Stomach smooth muscle (tissue), 2 donors: Measurements from ENCODE around the gene SLC8A3.

Source experiments
- H3K27ac ChIP-seq: one replicate; pipeline ENCODE4 v1.7.0; 2013; ENCODE audit warnings: mild to moderate bottlenecking, low read length, inconsistent platforms
- H3K27me3 ChIP-seq, 2 donors: one replicate each; pipeline ENCODE4 v1.7.0; 2013; ENCODE audit warnings: low read length in 2 of 2; ENCODE audit not compliant: insufficient read depth in 2 of 2, control insufficient read depth in 1 of 2
- H3K36me3 ChIP-seq, 2 donors: one replicate each; pipeline ENCODE4 v1.7.0; 2013; ENCODE audit warnings: low read length in 2 of 2; ENCODE audit not compliant: control insufficient read depth in 2 of 2, insufficient read depth in 2 of 2
- H3K4me1 ChIP-seq: one replicate; pipeline ENCODE4 v1.7.0; 2013; ENCODE audit warnings: low read length; ENCODE audit not compliant: control insufficient read depth, insufficient read depth
- H3K4me3 ChIP-seq, 2 donors: one replicate each; pipeline ENCODE4 v1.7.0; 2013; ENCODE audit warnings: low read length in 2 of 2
- H3K9ac ChIP-seq, 2 donors: one replicate each; pipeline ENCODE4 v1.7.0; 2013; ENCODE audit warnings: low read length in 2 of 2, mild to moderate bottlenecking in 1 of 2
- H3K9me3 ChIP-seq, 2 donors: one replicate each; pipeline ENCODE4 v1.7.0; 2013; ENCODE audit warnings: low read length in 2 of 2; ENCODE audit not compliant: control insufficient read depth in 2 of 2
- donor health status: healthy.
- donor health status: Pancreatic carcinoma.

The SLC8A3 gene

GRCh38 chr14:70011708-70012107, 177.0 kb downstream of the SLC8A3 start:
- Histone ChIP-seq H3K4me3 (no peak overlapping the region), H3K4me1 (peaks cover 10% of the 10 kb centered on the region), H3K9ac (no peak overlapping the region), H3K27ac (no peak overlapping the region), H3K27me3 (no peaks in the 10 kb centered on the region), H3K36me3 (no peaks in the 10 kb centered on the region), H3K9me3 (no peaks in the 10 kb centered on the region)

- Histone ChIP-seq H3K9me3 (no peaks in the 10 kb centered on the region), H3K9ac (no peak overlapping the region), H3K4me3 (no peak overlapping the region), H3K27ac (no peak overlapping the region), H3K36me3 (no peaks in the 10 kb centered on the region), H3K4me1 (peaks cover 10% of the 10 kb centered on the region), H3K27me3 (no peaks in the 10 kb centered on the region)
These were observed 177.7 kb downstream of the SLC8A3 start for GRCh38 chr14:70011098-70011497.

- Histone ChIP-seq H3K36me3 (no peaks in the 10 kb centered on the region), H3K4me1 (peaks cover 10% of the 10 kb centered on the region), H3K27me3 (no peaks in the 10 kb centered on the region), H3K9me3 (no peaks in the 10 kb centered on the region), H3K9ac (no peak overlapping the region), H3K4me3 (no peak overlapping the region), H3K27ac (no peak overlapping the region)
These were observed 178.8 kb downstream of the SLC8A3 start for GRCh38 chr14:70009961-70010360.

DNA sequence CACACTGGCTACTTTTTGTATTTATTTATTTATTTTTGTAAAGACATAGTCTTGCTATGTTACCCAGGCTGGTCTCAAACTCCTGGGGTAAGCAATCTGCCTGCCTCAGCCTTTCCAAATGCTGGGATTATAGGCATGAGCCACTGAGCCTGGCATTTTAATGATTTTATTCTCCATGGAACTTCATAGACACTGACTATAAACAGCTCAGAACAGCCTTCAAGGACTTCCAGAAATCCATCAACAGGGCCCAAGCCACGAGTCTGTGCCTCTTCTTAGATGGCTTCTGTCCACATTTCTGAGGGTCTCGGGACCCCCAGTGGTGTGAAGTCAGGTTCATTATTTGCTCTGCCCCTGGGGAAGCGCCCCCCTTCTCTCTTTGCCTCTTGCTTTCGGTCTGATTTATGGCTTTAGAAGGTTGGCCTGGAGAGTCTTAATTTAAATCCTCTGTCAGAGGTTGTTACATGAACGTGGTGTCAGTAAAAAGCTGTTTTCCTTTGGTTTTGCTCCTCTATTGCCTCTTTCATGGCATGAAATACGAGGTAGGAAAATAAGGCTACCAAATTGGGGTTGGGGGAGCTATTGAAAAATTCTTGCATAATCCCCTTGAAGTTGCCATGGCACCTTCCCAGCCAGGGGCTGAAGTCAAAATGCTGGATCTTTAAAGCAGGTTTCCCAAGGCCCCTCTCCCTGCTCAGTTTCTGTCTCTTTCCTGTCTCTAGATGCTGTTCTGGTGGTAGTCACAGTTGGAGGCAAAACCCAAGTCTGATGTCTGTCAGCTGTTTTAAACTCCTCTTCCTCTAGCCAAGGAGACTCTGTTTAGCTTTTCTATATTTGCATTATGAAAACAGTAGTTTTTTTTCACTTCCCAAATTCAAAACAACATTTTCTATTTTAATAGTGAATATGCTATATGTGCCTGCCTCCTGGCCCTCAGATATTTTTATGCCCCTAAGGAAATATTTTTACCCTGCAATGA, 180.2 kb downstream of the SLC8A3 start:
- Histone ChIP-seq H3K27me3 (no peaks in the 10 kb centered on the region), H3K4me1 (peaks cover 10% of the 10 kb centered on the region), H3K9ac (no peak overlapping the region), H3K27ac (no peak overlapping the region), H3K4me3 (no peak overlapping the region), H3K36me3 (no peaks in the 10 kb centered on the region), H3K9me3 (no peaks in the 10 kb centered on the region)

- H3K4me3 ChIP-seq = no peak overlapping the region
- H3K27me3 ChIP-seq = no peaks in the 10 kb centered on the region
- peaks cover 10% of the 10 kb centered on the region for H3K4me1 ChIP-seq
- no peak overlapping the region for H3K9ac ChIP-seq
- H3K36me3 ChIP-seq = no peaks in the 10 kb centered on the region
- H3K9me3 ChIP-seq = no peaks in the 10 kb centered on the region
- no peak overlapping the region for H3K27ac ChIP-seq
These were observed 182.1 kb downstream of the SLC8A3 start for GRCh38 chr14:70006699-70007098.

DNA sequence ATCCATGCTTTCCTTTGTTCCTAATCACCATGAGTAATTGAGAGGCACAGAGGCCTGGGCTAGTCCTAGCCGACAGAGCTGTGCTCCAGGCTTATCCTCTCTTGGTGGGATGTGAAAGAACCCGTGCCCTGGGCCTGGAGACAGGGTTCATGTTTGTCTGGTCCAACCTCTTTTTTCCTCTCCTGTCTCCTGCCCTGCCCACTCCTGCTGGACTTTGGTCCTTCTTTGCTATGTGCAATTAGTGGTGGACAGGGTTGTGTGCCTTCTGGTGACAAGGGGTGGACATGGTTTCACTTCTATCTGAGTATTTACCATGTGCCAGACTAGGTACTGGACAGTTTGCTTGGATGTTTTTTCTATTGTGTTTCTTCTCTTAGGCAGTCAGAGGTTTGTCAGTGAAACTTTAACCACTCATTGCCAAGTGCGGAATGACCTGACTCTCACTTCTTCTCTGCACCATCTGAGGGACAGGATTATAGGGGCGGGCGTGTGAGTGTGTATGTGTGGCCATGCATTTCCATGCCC, 183.4 kb downstream of the SLC8A3 start:
- H3K4me1 ChIP-seq = peaks cover 10% of the 10 kb centered on the region
- no peaks in the 10 kb centered on the region for H3K36me3 ChIP-seq
- no peaks in the 10 kb centered on the region for H3K27me3 ChIP-seq
- no peaks in the 10 kb centered on the region for H3K9me3 ChIP-seq
- H3K9ac ChIP-seq = no peak overlapping the region
- no peak overlapping the region for H3K27ac ChIP-seq
- no peak overlapping the region for H3K4me3 ChIP-seq

DNA sequence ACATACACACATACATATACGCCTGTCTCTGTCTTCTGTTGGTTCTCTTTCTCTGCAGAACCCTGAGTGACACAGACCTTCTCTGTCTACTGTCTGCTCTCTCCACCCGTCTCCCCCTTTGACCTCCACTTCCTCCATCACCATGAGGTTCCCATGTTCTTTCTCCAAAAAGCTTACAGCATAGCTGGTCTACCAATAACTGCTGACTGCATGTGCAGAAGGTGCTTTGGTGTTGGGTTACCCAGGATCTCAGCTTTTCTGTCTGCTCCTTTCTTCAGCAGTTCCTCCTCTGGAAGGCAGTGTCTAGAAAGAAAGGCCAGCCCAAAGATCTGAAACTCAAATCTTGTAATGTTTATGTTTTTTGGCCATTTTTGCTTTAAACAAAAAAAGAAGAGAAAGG, 184.0 kb downstream of the SLC8A3 start:
- Histone ChIP-seq H3K27me3 (no peaks in the 10 kb centered on the region), H3K36me3 (no peaks in the 10 kb centered on the region), H3K27ac (no peak overlapping the region), H3K4me3 (no peak overlapping the region), H3K9ac (no peak overlapping the region), H3K4me1 (peaks cover 10% of the 10 kb centered on the region), H3K9me3 (no peaks in the 10 kb centered on the region)

DNA sequence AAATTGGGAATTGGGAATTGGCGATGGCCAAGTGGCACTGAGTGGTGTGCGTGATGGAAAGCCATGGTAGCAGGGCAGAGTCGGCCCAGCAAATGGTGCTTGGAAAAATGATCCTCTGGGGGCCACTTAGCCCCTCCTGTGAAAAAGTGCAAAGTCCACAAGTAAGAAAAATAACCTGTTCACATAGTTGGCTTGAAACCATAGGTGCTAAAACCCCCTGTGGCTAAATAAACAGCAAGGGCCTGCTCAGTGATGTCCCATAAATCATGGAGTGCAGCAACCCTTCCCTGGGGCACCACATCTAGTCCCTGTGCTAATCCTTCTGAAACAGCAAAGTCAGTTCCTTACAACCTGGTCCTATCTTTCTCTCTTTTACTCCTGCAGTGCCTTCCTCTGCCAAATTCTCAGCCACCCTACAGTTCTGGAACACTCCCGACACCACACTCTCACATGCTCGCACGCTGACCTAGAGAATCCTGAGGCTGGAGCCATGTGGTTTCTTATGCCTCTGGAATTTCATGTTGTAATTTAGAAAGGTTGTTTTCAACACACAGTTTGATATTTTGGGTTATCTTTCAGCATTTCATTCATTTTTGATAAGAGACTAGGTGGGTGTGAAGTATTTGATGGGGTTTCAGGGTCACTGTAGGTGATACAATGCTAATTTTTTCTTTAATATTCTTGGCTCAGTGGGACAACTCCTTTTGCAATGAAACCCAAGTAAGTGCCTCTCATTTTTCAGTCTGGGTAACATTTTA, 186.0 kb downstream of the SLC8A3 start:
- Histone ChIP-seq H3K27ac (no peak overlapping the region), H3K4me3 (no peak overlapping the region), H3K4me1 (peaks cover 5% of the 10 kb centered on the region)

GRCh38 chr14:70000601-70001000, 188.2 kb downstream of the SLC8A3 start:
- Histone ChIP-seq H3K9me3 (no peaks in the 10 kb centered on the region), H3K27ac (no peak overlapping the region), H3K4me1 (peaks cover 7% of the 10 kb centered on the region), H3K36me3 (no peaks in the 10 kb centered on the region), H3K9ac (no peak overlapping the region), H3K4me3 (no peak overlapping the region), H3K27me3 (no peaks in the 10 kb centered on the region)

More for the DNA sequence above, 186.0 kb downstream of the SLC8A3 start:
- Histone ChIP-seq H3K27me3 (no peaks in the 10 kb centered on the region), H3K36me3 (no peaks in the 10 kb centered on the region), H3K9me3 (no peaks in the 10 kb centered on the region), H3K9ac (no peak overlapping the region)

DNA sequence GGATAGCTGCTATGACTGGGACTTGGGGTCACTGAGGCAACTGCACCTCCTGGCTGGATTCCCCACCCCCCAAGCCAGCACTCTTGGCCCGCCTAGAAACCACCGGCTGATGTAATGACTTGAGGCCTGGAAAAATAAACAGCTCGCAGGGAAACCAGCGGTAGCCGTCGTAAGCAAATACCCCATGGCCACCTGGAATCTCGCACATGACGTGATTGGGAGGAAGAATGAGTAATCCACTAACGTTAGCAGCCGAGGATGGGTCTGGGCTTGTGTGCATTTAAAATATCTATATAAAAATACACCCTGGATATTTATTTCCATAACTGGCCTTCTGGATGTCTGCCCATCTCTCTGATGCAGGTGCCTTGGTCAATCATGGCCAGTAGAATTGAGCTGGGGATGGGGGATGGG, 189.5 kb downstream of the SLC8A3 start:
- Histone ChIP-seq H3K9me3 (no peaks in the 10 kb centered on the region), H3K27me3 (no peaks in the 10 kb centered on the region), H3K4me3 (no peak overlapping the region), H3K36me3 (no peaks in the 10 kb centered on the region), H3K4me1 (peaks cover 7% of the 10 kb centered on the region), H3K9ac (no peak overlapping the region), H3K27ac (no peak overlapping the region)
